CD4-positive, alpha-beta T cell (primary cell): ENCODE results near the gene DDA1. TPM values are rescaled to one million over a fixed set of nuclear protein-coding genes. Genes with fewer than 3 reads are reported as not detected.

Source experiments
- ATAC-seq: fragments of 200-7000 bp; cut with Tn5 transposase; one replicate; pipeline ENCODE4 v1.10.0; 2022; ENCODE audit warnings: mild to moderate bottlenecking; ENCODE audit not compliant: poor library complexity
- CTCF ChIA-PET: fragments of 350-600 bp; sonication (Branson Sonifier 250); formaldehyde crosslinking; loops from one replicate; lab custom pipeline; 2021; ENCODE audit warnings: antibody characterized with exemption, inconsistent platforms; lab: Charles Lee
- POLR2A ChIA-PET: fragments of 350-600 bp; sonication (Branson Sonifier 250); formaldehyde crosslinking; loops from one replicate; lab custom pipeline; 2021; ENCODE audit warnings: antibody characterized with exemption, inconsistent platforms; lab: Charles Lee
- DNase-seq, 14 experiments: peaks; one replicate each; pipeline ENCODE4 v3.0.0-alpha.2; 2013 to 2020; ENCODE audit warnings: mixed read lengths in 2 of 14
- H3K27ac ChIP-seq, 2 donors: one replicate each; pipeline versions ENCODE4 v1.5.1 to v1.7.0; 2013; ENCODE audit warnings: low read length in 2 of 2, low read depth in 1 of 2, mild to moderate bottlenecking in 1 of 2
- H3K27me3 ChIP-seq, 2 experiments: 1 replicate in 1 of 2; 2 replicates in 1 of 2; pipeline versions ENCODE4 v1.6.1 to v1.7.0; 2013; ENCODE audit warnings: low read length in 2 of 2, control low read depth in 1 of 2, mild to moderate bottlenecking in 1 of 2, moderate library complexity in 1 of 2; ENCODE audit not compliant: insufficient read depth in 2 of 2, control insufficient read depth in 1 of 2
- H3K36me3 ChIP-seq: one replicate; pipeline ENCODE4 v1.6.1; 2013; ENCODE audit warnings: low read length, control low read depth; ENCODE audit not compliant: insufficient read depth
- H3K4me1 ChIP-seq: one replicate; pipeline ENCODE4 v1.6.1; 2013; ENCODE audit warnings: low read length, control low read depth; ENCODE audit not compliant: insufficient read depth
- H3K4me3 ChIP-seq: one replicate; pipeline ENCODE4 v1.5.1; 2013; ENCODE audit warnings: mild to moderate bottlenecking, low read length, moderate library complexity
- H3K9me3 ChIP-seq, 2 experiments: 1 replicate in 1 of 2; 2 replicates in 1 of 2; pipeline versions ENCODE4 v1.6.1 to v1.7.0; 2013; ENCODE audit warnings: low read length in 2 of 2, mild to moderate bottlenecking in 2 of 2, control low read depth in 1 of 2, moderate library complexity in 1 of 2; ENCODE audit not compliant: control insufficient read depth in 1 of 2, insufficient read depth in 1 of 2
- H3K27ac Mint-ChIP-seq: one replicate; pipeline ENCODE4 v1.8.0; 2020; ENCODE audit warnings: mixed read lengths
- H3K27me3 Mint-ChIP-seq: one replicate; pipeline ENCODE4 v1.8.0; 2021; ENCODE audit warnings: mixed read lengths
- H3K36me3 Mint-ChIP-seq: one replicate; pipeline ENCODE4 v1.8.0; 2021; ENCODE audit warnings: low read depth, mixed read lengths
- H3K4me1 Mint-ChIP-seq: one replicate; pipeline ENCODE4 v1.8.0; 2021; ENCODE audit warnings: low read depth, mixed read lengths
- H3K4me3 Mint-ChIP-seq: one replicate; pipeline ENCODE4 v1.8.0; 2020; ENCODE audit warnings: mild to moderate bottlenecking, mixed read lengths
- H3K9me3 Mint-ChIP-seq: one replicate; pipeline ENCODE4 v1.8.0; 2020; ENCODE audit warnings: mixed read lengths
- CTCF ChIP-seq: fragments of 200-600 bp; IDR thresholded peaks from one replicate; pipeline ENCODE4 v1.8.0; 2022; ENCODE audit warnings: antibody characterized with exemption, mild to moderate bottlenecking
- intact Hi-C, 2 experiments: fragments of 100-400 bp; cut with DNase I in 1 of 2; cut with micrococcal nuclease in 1 of 2; formaldehyde crosslinking; loops; one replicate each; pipeline versions ENCODE4 v1.15.1 to v1.9.0; 2023 to 2025; cut with DNase I, micrococcal nuclease
- total RNA-seq, 174 experiments: library from RNA in 2 of 174; stranded (reverse) in 2 of 174; gene quantifications; one replicate each; pipeline ENCODE4 v1.2.3 and lab custom pipeline; 2021 to 2026

The DDA1 gene
- total RNA-seq, 2 experiments from 2014 or later: 41.4 to 43.4 TPM

- no peak for TF ChIP-seq CTCF
- H3K9me3 Mint-ChIP-seq: no peaks in the 10 kb centered on the region
- no peaks in the 10 kb centered on the region for H3K9me3 ChIP-seq
- peaks cover 9% of the 10 kb centered on the region for H3K27me3 Mint-ChIP-seq
- no peak overlapping the region for H3K27ac ChIP-seq
- H3K4me3 Mint-ChIP-seq: no peak overlapping the region
- no peak overlapping the region for H3K4me3 ChIP-seq
- DNase-seq (no peak), ATAC-seq (no peak)
- H3K27me3 ChIP-seq: no peaks in the 10 kb centered on the region
- intact Hi-C loops: no loop called here
- ChIA-PET CTCF (interaction anchor here (0.6 kb wide), 1 partner anchor 213 kb away, joined by 3 read pairs; no protein-coding TSS in a partner anchor), POLR2A (no interaction called here)
- no peaks in the 10 kb centered on the region for H3K36me3 ChIP-seq
- H3K36me3 Mint-ChIP-seq: no peaks in the 10 kb centered on the region
- H3K4me1 ChIP-seq: peaks cover 18% of the 10 kb centered on the region
- H3K4me1 Mint-ChIP-seq: peaks cover 8% of the 10 kb centered on the region
- H3K27ac Mint-ChIP-seq: no peak overlapping the region
Measured at GRCh38 chr19:17286752-17287151, 22.6 kb upstream of the DDA1 start.

- Histone ChIP-seq H3K4me3 (no peak overlapping the region), H3K4me1 (peaks cover 18% of the 10 kb centered on the region), H3K9me3 (peaks cover 0 to 5% of the 10 kb centered on the region in 2 experiments), H3K36me3 (no peaks in the 10 kb centered on the region), H3K27ac (no peak overlapping the region), H3K27me3 (no peaks in the 10 kb centered on the region)
- POLR2A ChIA-PET: no interaction called here
- no peak overlapping the region for H3K27ac Mint-ChIP-seq
- no peak for TF ChIP-seq CTCF
- CTCF ChIA-PET: no interaction called here
- peaks cover 4% of the 10 kb centered on the region for H3K27me3 Mint-ChIP-seq
- ATAC-seq: no peak
- peaks cover 9% of the 10 kb centered on the region for H3K4me1 Mint-ChIP-seq
- no peaks in the 10 kb centered on the region for H3K9me3 Mint-ChIP-seq
- H3K4me3 Mint-ChIP-seq: no peak overlapping the region
- peak in 5 of 14 experiments; percentile 18 to 65 (median 32) for DNase-seq
- no peaks in the 10 kb centered on the region for H3K36me3 Mint-ChIP-seq
- intact Hi-C loops: no loop called here
Measured at GRCh38 chr19:17289489-17289888, 19.9 kb upstream of the DDA1 start.

GRCh38 chr19:17292301-17293074 is 16.9 kb upstream of the DDA1 start:
- peaks cover 0 to 5% of the 10 kb centered on the region in 2 experiments for H3K9me3 ChIP-seq
- ChIA-PET CTCF (interaction anchor here (0.7 to 1.8 kb wide), 17 partner anchors 10 to 204 kb away, joined by 3 to 27 read pairs (median 5); partner anchors contain the start of genes ABHD8, ANKLE1, ANO8 and BABAM1), POLR2A (interaction anchor here (0.5 to 3.2 kb wide), 11 partner anchors 11 to 167 kb away, joined by 3 to 18 read pairs (median 3); partner anchors contain the start of genes ABHD8, DDA1, MRPL34 and MVB12A)
- Mint-ChIP-seq H3K27ac (peak overlapping the region; percentile 19), H3K27me3 (peaks cover 4% of the 10 kb centered on the region), H3K4me1 (peaks cover 9% of the 10 kb centered on the region), H3K9me3 (no peaks in the 10 kb centered on the region), H3K36me3 (no peaks in the 10 kb centered on the region), H3K4me3 (peak overlapping the region; percentile 92)
- intact Hi-C loops: loop anchor here (1.0 to 5.0 kb wide), 8 partner anchors 11 to 175 kb away; partner anchors contain the start of genes ABHD8 (in 1 of the 2), ANO8 (in 1 of the 2), GTPBP3 (in 1 of the 2) and MRPL34 (in 1 of the 2)
- peak; percentile 84 for TF ChIP-seq CTCF
- H3K36me3 ChIP-seq: no peaks in the 10 kb centered on the region
- no peaks in the 10 kb centered on the region for H3K27me3 ChIP-seq
- peak; percentile 98 for ATAC-seq
- H3K4me3 ChIP-seq: peak overlapping the region; percentile 83
- DNase-seq: peak; percentile 58 to 91 (median 71)
- no peak overlapping the region for H3K27ac ChIP-seq
- H3K4me1 ChIP-seq: peaks cover 18% of the 10 kb centered on the region
